ENCODE measurements around the gene GMCL2.
A peak's percentile ranks its signal among the peaks of the same experiment; 100 is the strongest.
"Not testable (repeated sequence)": the region's sequence is repeated elsewhere in the genome, so short reads cannot be mapped to it uniquely, and the experiment has no call there.

The GMCL2 gene

DNA sequence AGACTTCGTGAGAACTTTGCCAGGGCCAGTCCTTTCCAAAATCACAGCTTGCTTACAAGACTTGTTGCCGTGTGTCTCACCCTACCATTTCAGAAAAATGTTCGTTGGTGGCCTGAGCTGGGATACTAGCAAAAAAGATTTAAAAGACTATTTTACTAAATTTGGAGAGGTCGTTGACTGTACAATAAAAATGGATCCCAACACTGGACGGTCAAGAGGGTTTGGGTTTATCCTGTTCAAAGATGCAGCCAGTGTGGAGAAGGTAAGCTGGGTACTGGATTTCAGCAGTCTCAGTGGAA is 18.5 kb upstream of the GMCL2 start:
- no peak for DNase-seq

- peak; percentile 68 to 80 for DNase-seq
Measured at GRCh38 chr5:178204935-178205748, 18.0 kb upstream of the GMCL2 start.

DNA sequence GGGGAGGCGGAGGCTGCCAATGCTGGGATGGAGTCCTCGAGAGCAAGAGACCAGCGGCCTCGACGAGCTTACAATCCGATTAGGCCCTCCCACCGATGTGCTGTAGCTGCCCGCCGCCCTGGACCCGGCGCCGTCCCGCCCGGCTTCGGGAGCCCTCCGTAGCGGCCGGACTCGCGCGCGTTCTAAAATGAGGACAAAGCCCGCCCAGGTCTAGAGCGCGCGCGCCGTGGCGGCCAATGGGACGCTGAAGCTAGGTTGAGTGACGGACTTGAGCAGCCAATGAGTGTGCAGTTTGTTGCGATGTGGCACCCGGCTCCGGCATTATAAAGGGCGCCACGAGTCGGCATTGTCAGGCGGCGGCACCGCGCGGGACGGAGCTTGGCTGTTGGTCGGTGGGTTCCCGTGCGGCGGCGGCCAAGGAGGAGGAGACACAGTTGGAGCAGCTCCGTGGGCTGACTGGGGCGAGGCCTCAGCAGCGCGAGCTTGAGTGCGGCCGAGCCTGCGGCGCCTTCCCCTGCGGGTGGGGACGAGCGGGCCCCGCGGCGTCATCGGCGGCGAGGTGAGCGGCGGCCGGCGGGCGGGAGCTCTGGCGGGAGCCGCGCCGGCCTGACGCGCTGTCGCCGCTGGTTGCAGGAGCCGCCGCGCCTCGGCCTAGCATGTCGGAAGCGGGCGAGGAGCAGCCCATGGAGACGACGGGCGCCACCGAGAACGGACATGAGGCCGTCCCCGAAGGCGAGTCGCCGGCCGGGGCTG is 17.2 kb upstream of the GMCL2 start, which contains the start of gene HNRNPAB:
HNRNPAB (plus strand) TSS at position 352 of the 753 bp plus-strand sequence; CDS start at position 657, 305 bp downstream.
- peak; percentile 81 to 95 for DNase-seq

GRCh38 chr5:178203670-178204181 is 16.6 kb upstream of the GMCL2 start:
- DNase-seq: no peak

- DNase-seq: no peak
Measured at GRCh38 chr5:178202541-178202940, 15.4 kb upstream of the GMCL2 start.

- peak in 1 of 2 experiments; percentile 42 for DNase-seq
Measured at GRCh38 chr5:178201927-178202235, 14.7 kb upstream of the GMCL2 start.

GRCh38 chr5:178201221-178201926 is 14.2 kb upstream of the GMCL2 start:
- no peak for DNase-seq

GRCh38 chr5:178199581-178200434 is 12.6 kb upstream of the GMCL2 start:
- no peak for DNase-seq

- no peak for DNase-seq
Measured at GRCh38 chr5:178198706-178199105, 11.5 kb upstream of the GMCL2 start.

DNA sequence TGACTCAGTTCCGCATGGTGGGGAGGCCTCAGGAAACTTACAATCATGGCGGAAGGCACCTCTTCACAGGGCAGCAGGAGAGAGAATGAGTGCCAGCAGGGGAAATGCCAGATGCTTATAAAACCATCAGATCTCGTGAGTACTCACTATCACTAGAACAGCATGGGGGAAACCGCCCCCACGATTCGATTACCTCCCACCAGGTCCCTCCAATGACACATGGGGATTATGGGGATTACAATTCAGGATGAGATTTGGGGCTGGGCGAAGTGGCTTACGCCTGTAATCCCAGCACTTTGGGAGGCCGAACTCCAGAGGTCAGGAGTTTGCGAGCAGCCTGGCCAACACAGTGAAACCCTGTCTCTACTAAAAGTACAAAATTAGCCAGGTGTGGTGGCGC is 11.0 kb upstream of the GMCL2 start:
- not testable (repeated sequence) for DNase-seq

DNA sequence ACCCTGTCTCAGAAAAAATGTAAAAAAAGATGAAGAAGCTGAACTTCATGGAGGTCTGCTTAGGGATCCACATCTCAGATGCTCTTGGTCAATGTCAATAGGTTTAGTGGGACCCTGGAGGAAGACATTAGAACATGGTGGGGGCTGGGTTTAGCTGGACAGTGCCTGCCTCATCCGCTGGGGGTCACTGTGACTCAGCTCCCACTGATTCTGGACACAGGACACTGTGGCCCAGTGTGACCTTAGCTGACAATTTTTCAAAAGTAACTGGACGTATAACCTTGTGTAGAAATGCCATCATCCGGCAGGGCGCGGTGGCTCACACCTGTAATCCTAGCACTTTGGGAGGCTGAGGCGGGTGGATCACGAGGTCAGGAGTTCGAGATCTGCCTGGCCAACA is 9.8 kb upstream of the GMCL2 start:
- no peak for DNase-seq

DNA sequence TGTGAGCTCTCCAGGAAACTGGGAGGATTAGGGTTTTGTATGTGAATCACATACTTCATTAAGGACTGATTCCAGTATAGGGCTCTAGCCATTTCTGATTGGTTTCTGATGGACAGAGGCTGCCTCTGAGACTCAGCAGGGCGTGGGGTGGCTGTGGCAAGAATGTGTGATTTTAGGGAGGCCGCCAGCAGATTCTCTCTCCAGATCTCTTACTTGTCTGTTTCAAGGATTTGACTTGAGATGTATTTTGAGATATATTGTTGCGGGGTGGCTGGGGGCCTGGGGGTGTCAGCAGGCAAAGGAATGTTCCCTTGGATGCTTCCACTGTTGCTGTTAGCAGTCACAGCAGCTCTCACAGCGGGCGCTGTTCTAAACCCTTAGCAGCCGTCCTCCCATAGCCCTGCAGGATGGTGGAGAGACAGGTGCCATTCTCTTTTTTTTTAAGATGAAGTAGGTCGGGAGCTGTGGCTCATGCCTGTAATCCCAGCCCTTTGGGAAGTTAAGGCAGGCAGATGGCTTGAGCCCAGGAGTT is 9.2 kb upstream of the GMCL2 start:
- DNase-seq: no peak

DNA sequence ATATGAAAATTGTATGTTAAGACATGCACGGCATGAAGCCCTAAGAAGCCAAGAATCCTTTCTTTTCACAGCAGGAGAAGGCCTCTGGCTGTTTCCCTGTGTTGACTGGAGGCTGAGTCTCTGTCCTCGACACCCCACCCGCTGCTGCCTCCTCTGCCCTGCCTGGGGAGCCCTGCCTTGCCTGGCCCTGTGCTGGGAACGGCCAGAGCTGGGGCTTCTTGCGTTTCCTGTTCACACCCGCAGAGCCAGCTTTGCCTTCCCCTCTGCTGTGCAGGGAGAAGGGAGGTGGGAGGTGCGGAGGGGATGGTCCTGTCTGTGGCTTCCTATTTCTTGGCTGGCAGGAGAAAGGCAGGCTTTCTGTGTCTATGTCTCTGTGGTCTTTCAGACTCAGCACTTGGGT is 6.9 kb upstream of the GMCL2 start:
- DNase-seq: no peak

DNA sequence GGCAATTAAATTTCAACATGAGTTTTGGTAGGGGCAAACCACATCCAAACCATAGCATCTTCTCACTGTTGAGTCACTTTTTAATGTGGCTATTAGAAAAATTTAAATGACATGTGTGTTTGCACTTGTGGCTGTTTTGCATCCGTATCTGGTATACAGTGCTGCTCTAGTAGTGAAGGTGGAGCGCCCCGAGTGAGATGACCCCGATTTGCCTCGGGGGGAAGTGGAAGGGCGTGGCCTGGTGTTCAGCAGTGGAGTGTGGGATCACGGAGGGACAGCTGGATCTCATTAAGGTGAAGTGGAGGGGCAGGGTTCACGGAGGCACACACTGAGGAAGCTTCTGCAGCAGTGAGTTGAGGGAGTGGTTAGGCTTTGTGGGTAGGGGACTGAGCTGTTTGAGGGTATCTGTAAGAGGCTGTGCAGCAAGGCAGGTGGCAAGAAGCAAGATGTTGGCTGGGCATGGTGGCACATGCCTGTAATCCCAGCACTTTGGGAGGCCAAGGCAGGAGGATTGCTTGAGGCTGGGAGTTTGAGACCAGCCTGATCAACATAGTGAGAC is 6.2 kb upstream of the GMCL2 start:
- DNase-seq: no peak

DNA sequence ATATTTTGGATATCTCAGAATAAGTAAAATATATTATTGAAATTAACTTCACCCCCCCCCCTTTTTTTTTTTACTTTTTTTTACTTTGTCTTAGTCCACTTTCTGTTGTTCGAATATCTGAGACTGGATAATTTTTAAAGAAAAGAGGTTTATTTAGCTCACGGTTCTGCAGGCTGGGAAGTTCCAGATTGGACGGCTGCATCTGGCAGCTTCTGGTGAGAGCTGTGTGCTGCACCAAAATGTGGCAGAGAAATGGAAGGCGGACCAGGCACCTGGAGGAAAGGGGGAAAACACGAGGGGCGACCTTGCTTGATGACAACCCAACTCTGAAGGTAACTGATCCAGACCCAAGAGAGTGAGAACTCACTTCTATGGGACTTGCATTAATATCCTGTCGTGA is 5.6 kb upstream of the GMCL2 start:
- DNase-seq: no peak

GRCh38 chr5:178192244-178192643 is 5.1 kb upstream of the GMCL2 start:
- DNase-seq: no peak

GRCh38 chr5:178191661-178192060 is 4.5 kb upstream of the GMCL2 start:
- DNase-seq: no peak

DNA sequence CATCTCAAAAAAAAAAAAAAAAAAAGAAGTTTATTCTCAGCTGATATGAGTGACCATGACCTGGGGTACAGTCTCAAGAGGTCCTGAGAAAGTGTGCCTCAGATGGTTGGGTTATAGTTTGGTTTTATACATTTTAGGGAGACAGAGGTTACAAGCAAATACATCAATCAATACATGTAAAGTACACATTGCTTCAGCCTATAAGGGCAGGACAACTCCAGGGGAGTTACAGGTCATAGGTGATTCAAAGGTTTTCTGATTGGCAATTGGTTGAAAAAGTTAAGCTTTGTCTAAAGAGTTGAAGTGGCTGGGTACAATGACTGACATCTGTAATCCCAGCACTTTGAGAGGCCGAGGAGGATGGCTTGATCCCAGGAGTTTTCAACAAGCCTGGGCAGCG is 2.3 kb upstream of the GMCL2 start:
- no peak for DNase-seq

GRCh38 chr5:178186427-178186826 is 744 bp downstream of the GMCL2 start:
- no peak for DNase-seq

GRCh38 chr5:178182158-178182876 is 4.9 kb downstream of the GMCL2 start:
- no peak for DNase-seq

DNA sequence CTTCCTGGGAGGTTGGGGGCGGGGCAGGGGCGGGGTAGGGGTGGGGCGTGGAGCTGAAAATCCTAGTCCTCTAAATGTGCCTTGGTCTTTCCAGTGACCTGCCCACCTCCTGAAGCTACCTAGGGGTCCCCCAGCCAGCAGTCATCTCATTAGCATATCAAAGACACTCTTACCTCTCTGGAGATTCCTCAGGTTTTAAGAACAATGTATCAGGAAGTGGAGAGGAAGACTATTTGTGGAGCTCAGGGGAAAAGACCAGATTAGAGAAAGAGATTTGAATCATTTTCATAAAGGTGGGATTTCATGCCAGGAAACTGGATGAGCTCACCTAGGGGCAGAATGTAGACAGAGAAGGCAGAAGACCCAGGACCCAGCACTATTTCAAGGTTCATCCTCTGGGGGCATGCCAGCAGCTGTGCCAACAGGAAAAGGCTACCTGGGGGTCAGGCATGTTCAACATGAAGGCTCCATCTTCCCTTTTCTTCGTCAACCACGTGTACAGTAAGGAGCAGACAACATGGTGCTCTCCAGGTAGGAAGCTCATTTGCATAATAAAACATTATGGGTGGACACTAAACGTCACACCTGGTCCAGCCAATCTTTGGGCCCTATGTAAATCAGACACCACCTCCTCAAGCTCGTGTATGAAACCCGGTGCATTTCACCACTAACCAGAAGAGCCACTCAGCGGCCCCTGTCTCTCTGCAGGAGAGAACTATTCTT is 6.9 kb downstream of the GMCL2 start:
- DNase-seq: no peak
